Breast epithelium (tissue), 3 donors: ENCODE results near the gene ZMPSTE24.

ENCODE experiments used
- CTCF ChIP-seq, 3 donors: fragments of 450-650 bp; IDR thresholded peaks; one replicate each; pipeline ENCODE4 v1.5.1; 2016 to 2017; ENCODE audit warnings: antibody characterized with exemption in 3 of 3, mild to moderate bottlenecking in 3 of 3, moderate library complexity in 3 of 3
- POLR2A ChIP-seq: fragments of 450-650 bp; IDR thresholded peaks from one replicate; pipeline ENCODE4 v1.6.1; 2016; ENCODE audit warnings: antibody characterized with exemption, mild to moderate bottlenecking, moderate library complexity

GRCh38 chr1:40248412-40248811 is 9.6 kb upstream of the ZMPSTE24 start:
- TF ChIP-seq POLR2A = no peak
- TF ChIP-seq CTCF (IDR thresholded peaks at IDR 0.05) = no peak
